Stimulated activated CD8-positive, alpha-beta memory T cell treated with anti-CD3 and anti-CD28 coated beads, Interleukin-15, amount 100 ng/mL, for 24 hours (primary cell): Measurements from ENCODE around the gene AMT.

Experiments used
- DNase-seq: peaks from one replicate; pipeline ENCODE4 v3.0.0-alpha.2; 2020; ENCODE audit warnings: low read depth

The AMT gene

GRCh38 chr3:49388289-49388820 lies 33.9 kb downstream of the AMT start:
- DNase-seq = no peak

DNA sequence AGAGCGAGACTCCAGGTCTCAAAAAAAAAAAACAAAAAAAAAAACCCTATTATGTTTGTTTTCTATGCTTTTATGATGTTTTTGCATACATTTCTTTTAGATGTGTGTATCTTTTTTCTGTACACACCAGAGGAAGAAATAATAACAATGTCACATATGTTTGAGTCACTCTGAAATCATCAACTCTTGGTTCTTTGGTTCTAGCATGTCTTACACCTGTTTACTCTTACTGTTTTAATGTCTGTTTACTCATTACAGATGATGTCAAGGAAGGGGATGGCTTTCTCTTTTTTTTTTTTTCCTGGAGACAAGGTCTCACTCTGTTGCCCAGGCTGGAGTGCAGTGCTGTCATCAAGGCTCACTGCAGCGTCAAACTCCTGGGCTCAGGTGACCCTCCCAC lies 34.6 kb downstream of the AMT start:
- DNase-seq = no peak

- DNase-seq = no peak
Observed at GRCh38 chr3:49386056-49386756, 36.1 kb downstream of the AMT start.

- DNase-seq = no peak
Observed at GRCh38 chr3:49385617-49386016, 36.7 kb downstream of the AMT start.

GRCh38 chr3:49383387-49383786 lies 38.9 kb downstream of the AMT start:
- no peak for DNase-seq

GRCh38 chr3:49378249-49378895 lies 43.9 kb downstream of the AMT start:
- DNase-seq = no peak

GRCh38 chr3:49377483-49377882 lies 44.8 kb downstream of the AMT start:
- DNase-seq = no peak

GRCh38 chr3:49371946-49372345 lies 50.3 kb downstream of the AMT start:
- DNase-seq = no peak

- DNase-seq = no peak
Observed at GRCh38 chr3:49370585-49371290, 51.5 kb downstream of the AMT start.
